GM23338 (cell line): ENCODE data around the gene ALDH1A2. TPM values are rescaled to one million over a fixed set of nuclear protein-coding genes. Genes with fewer than 3 reads are reported as not detected.

Source experiments
- ATAC-seq: fragments of 200-7000 bp; cut with Tn5 transposase; 3 replicates; pipeline ENCODE4 v1.9.1; 2020
- DNase-seq: peaks from one replicate; pipeline ENCODE4 v3.0.0-alpha.2; 2015; ENCODE audit warnings: low spot score
- H2AFZ ChIP-seq: fragments of 200-600 bp; sonication (generic); 2 replicates; pipeline ENCODE4 v1.8.0; 2016; ENCODE audit warnings: antibody characterized with exemption, mild to moderate bottlenecking, moderate library complexity
- H3F3A ChIP-seq: fragments of 200-600 bp; sonication (generic); replicated peaks from 2 replicates; pipeline ENCODE4 v1.8.0; 2017; ENCODE audit warnings: antibody characterized with exemption, mixed run types, low read depth
- H3K27ac ChIP-seq: fragments of 200-600 bp; sonication (generic); 2 replicates; pipeline ENCODE4 v1.6.1; 2016; ENCODE audit warnings: low read depth
- H3K27me3 ChIP-seq: fragments of 200-600 bp; sonication (generic); 2 replicates; pipeline ENCODE4 v1.8.0; 2016; ENCODE audit warnings: mild to moderate bottlenecking, mixed run types, moderate library complexity; ENCODE audit not compliant: insufficient read depth
- H3K36me3 ChIP-seq: fragments of 200-600 bp; sonication (generic); 2 replicates; pipeline ENCODE4 v1.8.0; 2016; ENCODE audit warnings: mild to moderate bottlenecking; ENCODE audit not compliant: insufficient read depth
- H3K4me1 ChIP-seq: fragments of 200-600 bp; sonication (generic); 2 replicates; pipeline ENCODE4 v1.8.0; 2016; ENCODE audit warnings: mild to moderate bottlenecking, moderate library complexity; ENCODE audit not compliant: insufficient read depth
- H3K4me2 ChIP-seq: fragments of 200-600 bp; sonication (generic); 2 replicates; pipeline ENCODE4 v1.7.1; 2017; ENCODE audit warnings: mixed run types
- H3K4me3 ChIP-seq: fragments of 200-600 bp; sonication (generic); 2 replicates; pipeline ENCODE4 v1.6.1; 2016; ENCODE audit warnings: mixed run types
- H3K79me2 ChIP-seq: fragments of 200-600 bp; sonication (generic); replicated peaks from 2 replicates; pipeline ENCODE4 v1.8.0; 2017; ENCODE audit warnings: mild to moderate bottlenecking; ENCODE audit not compliant: insufficient read depth
- H3K9me2 ChIP-seq: fragments of 200-600 bp; sonication (generic); 2 replicates; pipeline ENCODE4 v1.8.0; 2017; ENCODE audit not compliant: insufficient read depth
- H4K20me1 ChIP-seq: fragments of 200-600 bp; sonication (generic); replicated peaks from 2 replicates; pipeline ENCODE4 v1.8.0; 2017; ENCODE audit warnings: mild to moderate bottlenecking; ENCODE audit not compliant: insufficient read depth
- H3K27ac Mint-ChIP-seq: 2 replicates; pipeline ENCODE4 v1.8.0; 2020; ENCODE audit warnings: inconsistent platforms, mild to moderate bottlenecking, moderate library complexity, mixed read lengths
- H3K27me3 Mint-ChIP-seq: 3 replicates; pipeline ENCODE4 v1.8.0; 2022; ENCODE audit warnings: low read depth, mild to moderate bottlenecking, moderate library complexity, mixed read lengths, inconsistent platforms; ENCODE audit not compliant: insufficient read depth, poor library complexity
- H3K36me3 Mint-ChIP-seq: 3 replicates; pipeline ENCODE4 v1.8.0; 2021; ENCODE audit warnings: low read depth, mild to moderate bottlenecking, inconsistent platforms, moderate library complexity, mixed read lengths
- H3K4me1 Mint-ChIP-seq: 3 replicates; pipeline ENCODE4 v1.8.0; 2020; ENCODE audit warnings: mild to moderate bottlenecking, inconsistent platforms, mixed read lengths
- H3K4me3 Mint-ChIP-seq: 3 replicates; pipeline ENCODE4 v1.8.0; 2021; ENCODE audit warnings: moderate library complexity, mild to moderate bottlenecking, inconsistent platforms, mixed read lengths
- H3K9me3 Mint-ChIP-seq: 3 replicates; pipeline ENCODE4 v1.8.0; 2020; ENCODE audit warnings: moderate library complexity, mild to moderate bottlenecking, inconsistent platforms, mixed read lengths
- CREB1 ChIP-seq: fragments of 250-450 bp; sonication (Bioruptor Pico); IDR thresholded peaks from 2 replicates; pipeline ENCODE4 v1.5.0; 2020; ENCODE audit warnings: low read depth, mild to moderate bottlenecking, moderate library complexity
- EZH2 ChIP-seq: fragments of 200-600 bp; sonication (generic); IDR thresholded peaks from one replicate; pipeline ENCODE4 v1.8.0; 2017; ENCODE audit warnings: antibody characterized with exemption, mild to moderate bottlenecking, low read depth; ENCODE audit not compliant: unreplicated experiment
- EZH2phosphoT487 ChIP-seq: fragments of 200-600 bp; sonication (generic); IDR thresholded peaks from one replicate; pipeline ENCODE4 v1.8.1; 2018; ENCODE audit warnings: antibody characterized with exemption; ENCODE audit not compliant: unreplicated experiment
- JUNB ChIP-seq: IDR thresholded peaks from one replicate; pipeline ENCODE4 v1.6.1; 2016; ENCODE audit warnings: antibody characterized with exemption; ENCODE audit not compliant: unreplicated experiment
- NANOG ChIP-seq: IDR thresholded peaks from 2 replicates; pipeline ENCODE4 v1.6.1; 2016; ENCODE audit warnings: antibody characterized with exemption, borderline replicate concordance
- POLR2AphosphoS5 ChIP-seq: IDR thresholded peaks from 2 replicates; pipeline ENCODE4 v1.6.1; 2016; ENCODE audit warnings: antibody characterized with exemption, low read depth
- STAT1 ChIP-seq: IDR thresholded peaks from one replicate; pipeline ENCODE4 v1.6.1; 2016; ENCODE audit warnings: antibody characterized with exemption; ENCODE audit not compliant: unreplicated experiment
- polyA plus RNA-seq: library from polyadenylated mRNA; unstranded; fragments of >200 nt; fragmentation: Nextera tagmentation; extraction: Ambion mirVana; gene quantifications from 2 replicates; pipeline ENCODE4 v1.2.1, GENCODE V29; 2016
- total RNA-seq: library from RNA; depleted of rRNA; stranded (reverse); fragments of >200 nt; shearing (Covaris generic); gene quantifications from 2 replicates; pipeline ENCODE4 v1.2.3, GENCODE V29; 2014
- TF ChIP-seq, protein P1 (sequence below): fragments of 250-450 bp; sonication (Bioruptor Pico); IDR thresholded peaks from 2 replicates; pipeline ENCODE4 v1.5.0; 2020; ENCODE audit warnings: mild to moderate bottlenecking, moderate library complexity

ALDH1A2 gene
- total and polyA plus RNA-seq, 2 experiments from 2014 or later, result 0.80 TPM; not detected in 1

- TF ChIP-seq, protein P1, sequence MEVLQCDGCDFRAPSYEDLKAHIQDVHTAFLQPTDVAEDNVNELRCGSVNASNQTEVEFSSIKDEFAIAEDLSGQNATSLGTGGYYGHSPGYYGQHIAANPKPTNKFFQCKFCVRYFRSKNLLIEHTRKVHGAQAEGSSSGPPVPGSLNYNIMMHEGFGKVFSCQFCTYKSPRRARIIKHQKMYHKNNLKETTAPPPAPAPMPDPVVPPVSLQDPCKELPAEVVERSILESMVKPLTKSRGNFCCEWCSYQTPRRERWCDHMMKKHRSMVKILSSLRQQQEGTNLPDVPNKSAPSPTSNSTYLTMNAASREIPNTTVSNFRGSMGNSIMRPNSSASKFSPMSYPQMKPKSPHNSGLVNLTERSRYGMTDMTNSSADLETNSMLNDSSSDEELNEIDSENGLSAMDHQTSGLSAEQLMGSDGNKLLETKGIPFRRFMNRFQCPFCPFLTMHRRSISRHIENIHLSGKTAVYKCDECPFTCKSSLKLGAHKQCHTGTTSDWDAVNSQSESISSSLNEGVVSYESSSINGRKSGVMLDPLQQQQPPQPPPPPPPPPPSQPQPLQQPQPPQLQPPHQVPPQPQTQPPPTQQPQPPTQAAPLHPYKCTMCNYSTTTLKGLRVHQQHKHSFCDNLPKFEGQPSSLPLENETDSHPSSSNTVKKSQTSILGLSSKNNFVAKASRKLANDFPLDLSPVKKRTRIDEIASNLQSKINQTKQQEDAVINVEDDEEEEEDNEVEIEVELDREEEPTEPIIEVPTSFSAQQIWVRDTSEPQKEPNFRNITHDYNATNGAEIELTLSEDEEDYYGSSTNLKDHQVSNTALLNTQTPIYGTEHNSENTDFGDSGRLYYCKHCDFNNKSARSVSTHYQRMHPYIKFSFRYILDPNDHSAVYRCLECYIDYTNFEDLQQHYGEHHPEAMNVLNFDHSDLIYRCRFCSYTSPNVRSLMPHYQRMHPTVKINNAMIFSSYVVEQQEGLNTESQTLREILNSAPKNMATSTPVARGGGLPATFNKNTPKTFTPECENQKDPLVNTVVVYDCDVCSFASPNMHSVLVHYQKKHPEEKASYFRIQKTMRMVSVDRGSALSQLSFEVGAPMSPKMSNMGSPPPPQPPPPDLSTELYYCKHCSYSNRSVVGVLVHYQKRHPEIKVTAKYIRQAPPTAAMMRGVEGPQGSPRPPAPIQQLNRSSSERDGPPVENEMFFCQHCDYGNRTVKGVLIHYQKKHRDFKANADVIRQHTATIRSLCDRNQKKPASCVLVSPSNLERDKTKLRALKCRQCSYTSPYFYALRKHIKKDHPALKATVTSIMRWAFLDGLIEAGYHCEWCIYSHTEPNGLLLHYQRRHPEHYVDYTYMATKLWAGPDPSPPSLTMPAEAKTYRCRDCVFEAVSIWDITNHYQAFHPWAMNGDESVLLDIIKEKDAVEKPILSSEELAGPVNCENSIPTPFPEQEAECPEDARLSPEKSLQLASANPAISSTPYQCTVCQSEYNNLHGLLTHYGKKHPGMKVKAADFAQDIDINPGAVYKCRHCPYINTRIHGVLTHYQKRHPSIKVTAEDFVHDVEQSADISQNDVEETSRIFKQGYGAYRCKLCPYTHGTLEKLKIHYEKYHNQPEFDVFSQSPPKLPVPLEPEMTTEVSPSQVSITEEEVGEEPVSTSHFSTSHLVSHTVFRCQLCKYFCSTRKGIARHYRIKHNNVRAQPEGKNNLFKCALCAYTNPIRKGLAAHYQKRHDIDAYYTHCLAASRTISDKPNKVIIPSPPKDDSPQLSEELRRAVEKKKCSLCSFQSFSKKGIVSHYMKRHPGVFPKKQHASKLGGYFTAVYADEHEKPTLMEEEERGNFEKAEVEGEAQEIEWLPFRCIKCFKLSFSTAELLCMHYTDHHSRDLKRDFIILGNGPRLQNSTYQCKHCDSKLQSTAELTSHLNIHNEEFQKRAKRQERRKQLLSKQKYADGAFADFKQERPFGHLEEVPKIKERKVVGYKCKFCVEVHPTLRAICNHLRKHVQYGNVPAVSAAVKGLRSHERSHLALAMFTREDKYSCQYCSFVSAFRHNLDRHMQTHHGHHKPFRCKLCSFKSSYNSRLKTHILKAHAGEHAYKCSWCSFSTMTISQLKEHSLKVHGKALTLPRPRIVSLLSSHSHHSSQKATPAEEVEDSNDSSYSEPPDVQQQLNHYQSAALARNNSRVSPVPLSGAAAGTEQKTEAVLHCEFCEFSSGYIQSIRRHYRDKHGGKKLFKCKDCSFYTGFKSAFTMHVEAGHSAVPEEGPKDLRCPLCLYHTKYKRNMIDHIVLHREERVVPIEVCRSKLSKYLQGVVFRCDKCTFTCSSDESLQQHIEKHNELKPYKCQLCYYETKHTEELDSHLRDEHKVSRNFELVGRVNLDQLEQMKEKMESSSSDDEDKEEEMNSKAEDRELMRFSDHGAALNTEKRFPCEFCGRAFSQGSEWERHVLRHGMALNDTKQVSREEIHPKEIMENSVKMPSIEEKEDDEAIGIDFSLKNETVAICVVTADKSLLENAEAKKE (CRISPR knock-in tag), result no peak
- TF ChIP-seq JUNB (no peak), EZH2 (no peak), NANOG (no peak), EZH2phosphoT487 (no peak)
These were observed 27.7 kb downstream of the ALDH1A2 start (continued) for GRCh38 chr15:58037723-58038301.

- Mint-ChIP-seq H3K4me3 (no peak overlapping the region), H3K9me3 (no peaks in the 10 kb centered on the region), H3K27ac (no peak overlapping the region), H3K4me1 (peaks cover 14% of the 10 kb centered on the region), H3K36me3 (no peaks in the 10 kb centered on the region), H3K27me3 (no peaks in the 10 kb centered on the region)
- H3K9me2 ChIP-seq, result no peaks in the 10 kb centered on the region
- no peak overlapping the region for H3K27ac ChIP-seq
- no peaks in the 10 kb centered on the region for H3K36me3 ChIP-seq
- peaks cover 9% of the 10 kb centered on the region for H3K4me1 ChIP-seq
- DNase-seq (no peak), ATAC-seq (no peak)
- H2AFZ ChIP-seq, result 0 out of 2 replicates have a peak overlapping the region, but pooled peaks have one; percentile 20
- no peak overlapping the region for H3K4me3 ChIP-seq
- no peaks in the 10 kb centered on the region for H3K27me3 ChIP-seq
- no peaks in the 10 kb centered on the region for H3F3A ChIP-seq
- H3K79me2 ChIP-seq, result no peaks in the 10 kb centered on the region
- H3K4me2 ChIP-seq, result no peak overlapping the region
- no peaks in the 10 kb centered on the region for H4K20me1 ChIP-seq
- TF ChIP-seq EZH2phosphoT487 (no peak), CREB1 (CRISPR knock-in tag) (no peak), POLR2AphosphoS5 (no peak), STAT1 (no peak)
- TF ChIP-seq, protein P1 (CRISPR knock-in tag), result no peak
These were observed 28.9 kb downstream of the ALDH1A2 start for GRCh38 chr15:58036579-58036978.
